Activated CD8-positive, alpha-beta memory T cell treated with anti-CD3 and anti-CD28 coated beads, Interleukin-2, amount 50 U/mL, for 24 hours (primary cell): ENCODE data around the gene ADCY2.

ENCODE experiments used
- DNase-seq: peaks from one replicate; pipeline ENCODE4 v3.0.0-alpha.2; 2020; ENCODE audit errors: extremely low read depth

Gene ADCY2

GRCh38 chr5:7592910-7593309 lies 197.0 kb downstream of the ADCY2 start:
- DNase-seq, result no peak

- no peak for DNase-seq
These were observed 201.2 kb downstream of the ADCY2 start for GRCh38 chr5:7597059-7597642.

GRCh38 chr5:7606840-7607465 lies 211.0 kb downstream of the ADCY2 start:
- no peak for DNase-seq

GRCh38 chr5:7608772-7609171 lies 212.8 kb downstream of the ADCY2 start:
- no peak for DNase-seq

- DNase-seq, result no peak
These were observed 213.8 kb downstream of the ADCY2 start for GRCh38 chr5:7609726-7610125.

GRCh38 chr5:7610531-7611177 lies 214.7 kb downstream of the ADCY2 start:
- DNase-seq, result no peak

GRCh38 chr5:7611518-7611917 lies 215.6 kb downstream of the ADCY2 start:
- DNase-seq, result no peak

GRCh38 chr5:7615566-7616061 lies 219.7 kb downstream of the ADCY2 start:
- DNase-seq, result no peak

GRCh38 chr5:7616897-7617296 lies 221.0 kb downstream of the ADCY2 start:
- DNase-seq, result no peak

- no peak for DNase-seq
These were observed 226.6 kb downstream of the ADCY2 start for GRCh38 chr5:7622498-7622897.

GRCh38 chr5:7625740-7626139 lies 229.8 kb downstream of the ADCY2 start:
- no peak for DNase-seq

GRCh38 chr5:7628248-7628647 lies 232.3 kb downstream of the ADCY2 start:
- no peak for DNase-seq

GRCh38 chr5:7628820-7629219 lies 232.9 kb downstream of the ADCY2 start:
- DNase-seq, result no peak

GRCh38 chr5:7629561-7629960 lies 233.6 kb downstream of the ADCY2 start:
- DNase-seq, result no peak

- DNase-seq, result no peak
These were observed 238.9 kb downstream of the ADCY2 start for GRCh38 chr5:7634837-7635236.

- no peak for DNase-seq
These were observed 242.5 kb downstream of the ADCY2 start for GRCh38 chr5:7638456-7638855.

GRCh38 chr5:7642029-7642428 lies 246.1 kb downstream of the ADCY2 start:
- DNase-seq, result no peak

- no peak for DNase-seq
These were observed 248.8 kb downstream of the ADCY2 start for GRCh38 chr5:7644723-7645122.

GRCh38 chr5:7650755-7651154 lies 254.8 kb downstream of the ADCY2 start:
- no peak for DNase-seq

- no peak for DNase-seq
These were observed 257.1 kb downstream of the ADCY2 start for GRCh38 chr5:7653046-7653445.

- no peak for DNase-seq
These were observed 261.2 kb downstream of the ADCY2 start for GRCh38 chr5:7657153-7657552.

- DNase-seq, result no peak
These were observed 263.5 kb downstream of the ADCY2 start for GRCh38 chr5:7659420-7659819.

- no peak for DNase-seq
These were observed 266.4 kb downstream of the ADCY2 start for GRCh38 chr5:7662289-7662688.
